GM06990 (cell line): ENCODE data around the gene TTC7B.

Experiments used
- DNase-seq: peaks from one replicate; pipeline ENCODE4 v3.0.0-alpha.2; 2011; ENCODE audit not compliant: insufficient read length; ENCODE audit errors: extremely low read depth
- H3K27me3 ChIP-seq: replicated peaks from 2 replicates; pipeline ENCODE4 v1.6.0; 2011; ENCODE audit warnings: low read length; ENCODE audit not compliant: control insufficient read depth, insufficient read depth
- H3K36me3 ChIP-seq: 2 replicates; pipeline ENCODE4 v1.5.1; 2011; ENCODE audit warnings: low read length; ENCODE audit not compliant: control insufficient read depth, insufficient read depth
- H3K4me3 ChIP-seq: replicated peaks from 2 replicates; pipeline ENCODE4 v1.5.1; 2011; ENCODE audit warnings: low read depth, mild to moderate bottlenecking, control low read depth, low read length
- TF ChIP-seq, protein P1 (sequence below): IDR thresholded peaks from 2 replicates; pipeline ENCODE4 v1.5.1; 2011; ENCODE audit warnings: low read length, control low read depth, mild to moderate bottlenecking, inconsistent platforms; ENCODE audit not compliant: insufficient read depth, poor library complexity, severe bottlenecking

TTC7B gene

DNA sequence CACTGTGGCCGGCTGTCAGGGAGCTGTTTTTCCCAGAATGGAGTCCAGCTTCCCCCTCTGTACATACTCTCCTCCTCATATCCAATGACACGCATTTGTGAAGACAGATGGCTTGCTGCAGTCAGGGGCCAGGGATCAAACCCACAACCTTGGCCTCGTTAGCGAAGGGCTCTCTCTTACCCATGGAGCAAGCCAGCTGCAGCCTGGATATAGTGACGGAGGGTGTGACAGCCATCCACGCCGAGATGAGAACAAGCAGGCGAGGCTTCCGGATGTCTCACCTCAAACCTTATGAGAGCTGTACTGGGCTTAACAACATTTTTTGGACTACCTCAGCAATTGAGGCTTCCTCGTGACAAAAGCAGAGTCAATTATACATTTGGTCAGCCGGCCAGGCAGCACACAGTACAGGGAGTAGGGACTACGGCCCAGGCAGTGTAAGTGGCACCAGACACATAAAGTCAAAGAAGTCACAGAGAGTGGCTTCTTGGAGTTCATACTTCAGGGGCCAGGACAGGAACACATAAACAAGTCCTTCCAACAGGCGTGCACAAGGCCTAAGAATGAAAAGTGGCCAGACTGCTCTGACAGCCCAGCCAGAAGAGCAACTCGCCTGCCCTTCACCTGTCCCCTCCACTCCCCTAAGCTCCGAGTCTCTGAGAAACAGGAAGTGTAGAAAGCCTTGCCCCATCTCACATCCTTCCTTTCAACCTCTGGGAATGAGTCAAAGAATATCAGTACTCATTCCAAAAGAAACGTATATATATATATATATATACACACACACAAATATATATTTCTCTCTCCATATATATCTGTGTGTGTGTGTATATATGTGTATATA is 115.1 kb downstream of the TTC7B start:
- no peaks in the 10 kb centered on the region for H3K36me3 ChIP-seq
- no peak overlapping the region for H3K4me3 ChIP-seq
- H3K27me3 ChIP-seq, result no peaks in the 10 kb centered on the region
- DNase-seq, result no peak
- TF ChIP-seq, protein P1, sequence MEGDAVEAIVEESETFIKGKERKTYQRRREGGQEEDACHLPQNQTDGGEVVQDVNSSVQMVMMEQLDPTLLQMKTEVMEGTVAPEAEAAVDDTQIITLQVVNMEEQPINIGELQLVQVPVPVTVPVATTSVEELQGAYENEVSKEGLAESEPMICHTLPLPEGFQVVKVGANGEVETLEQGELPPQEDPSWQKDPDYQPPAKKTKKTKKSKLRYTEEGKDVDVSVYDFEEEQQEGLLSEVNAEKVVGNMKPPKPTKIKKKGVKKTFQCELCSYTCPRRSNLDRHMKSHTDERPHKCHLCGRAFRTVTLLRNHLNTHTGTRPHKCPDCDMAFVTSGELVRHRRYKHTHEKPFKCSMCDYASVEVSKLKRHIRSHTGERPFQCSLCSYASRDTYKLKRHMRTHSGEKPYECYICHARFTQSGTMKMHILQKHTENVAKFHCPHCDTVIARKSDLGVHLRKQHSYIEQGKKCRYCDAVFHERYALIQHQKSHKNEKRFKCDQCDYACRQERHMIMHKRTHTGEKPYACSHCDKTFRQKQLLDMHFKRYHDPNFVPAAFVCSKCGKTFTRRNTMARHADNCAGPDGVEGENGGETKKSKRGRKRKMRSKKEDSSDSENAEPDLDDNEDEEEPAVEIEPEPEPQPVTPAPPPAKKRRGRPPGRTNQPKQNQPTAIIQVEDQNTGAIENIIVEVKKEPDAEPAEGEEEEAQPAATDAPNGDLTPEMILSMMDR, result no peak

DNA sequence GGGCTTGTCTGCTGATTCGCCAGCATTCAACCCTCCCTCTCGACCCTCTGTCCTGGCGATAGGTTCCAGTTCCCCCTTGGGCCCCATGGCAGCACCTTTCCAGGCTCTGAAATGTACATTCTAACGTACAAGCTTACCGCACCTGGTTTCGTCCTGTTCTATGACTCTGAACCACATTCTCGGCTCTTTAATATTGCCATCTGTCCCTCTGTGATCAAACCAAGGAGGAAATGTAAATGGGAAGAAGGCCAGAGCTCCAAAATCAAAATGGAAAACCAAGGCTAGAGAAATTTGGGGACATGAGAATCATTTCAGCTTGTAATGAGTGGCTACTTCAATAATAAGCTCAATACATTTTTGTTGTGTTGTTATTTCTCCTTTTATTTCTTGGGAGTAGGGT is 117.2 kb downstream of the TTC7B start:
- TF ChIP-seq, protein P1, result no peak
- DNase-seq, result no peak
- no peaks in the 10 kb centered on the region for H3K27me3 ChIP-seq
- no peak overlapping the region for H3K4me3 ChIP-seq
- no peaks in the 10 kb centered on the region for H3K36me3 ChIP-seq

DNA sequence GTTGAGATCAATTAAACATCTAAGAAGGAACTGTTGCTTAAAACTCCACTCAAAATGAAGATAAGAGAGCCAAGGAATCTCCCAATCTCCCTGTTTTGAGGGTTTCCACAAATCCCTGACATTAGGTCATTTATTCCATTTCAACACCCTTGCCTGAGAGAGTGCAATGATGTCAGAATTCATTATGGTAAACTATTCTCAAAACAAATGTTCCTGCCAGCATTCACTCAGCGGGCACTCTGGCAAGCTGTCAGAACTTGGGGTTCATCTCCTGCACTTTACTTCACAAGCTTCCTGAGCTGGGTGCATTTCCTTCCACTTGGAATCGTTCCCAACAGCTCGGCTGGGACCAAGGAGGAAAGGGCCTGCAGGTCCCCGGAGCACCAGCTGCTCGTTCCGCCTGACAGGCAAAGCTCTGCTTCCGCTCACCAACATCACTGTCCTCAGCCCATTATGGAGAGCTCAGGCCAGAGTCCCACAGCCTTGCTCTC is 117.8 kb downstream of the TTC7B start:
- TF ChIP-seq, protein P1, result no peak
- no peaks in the 10 kb centered on the region for H3K27me3 ChIP-seq
- H3K4me3 ChIP-seq, result no peak overlapping the region
- no peaks in the 10 kb centered on the region for H3K36me3 ChIP-seq
- no peak for DNase-seq

DNA sequence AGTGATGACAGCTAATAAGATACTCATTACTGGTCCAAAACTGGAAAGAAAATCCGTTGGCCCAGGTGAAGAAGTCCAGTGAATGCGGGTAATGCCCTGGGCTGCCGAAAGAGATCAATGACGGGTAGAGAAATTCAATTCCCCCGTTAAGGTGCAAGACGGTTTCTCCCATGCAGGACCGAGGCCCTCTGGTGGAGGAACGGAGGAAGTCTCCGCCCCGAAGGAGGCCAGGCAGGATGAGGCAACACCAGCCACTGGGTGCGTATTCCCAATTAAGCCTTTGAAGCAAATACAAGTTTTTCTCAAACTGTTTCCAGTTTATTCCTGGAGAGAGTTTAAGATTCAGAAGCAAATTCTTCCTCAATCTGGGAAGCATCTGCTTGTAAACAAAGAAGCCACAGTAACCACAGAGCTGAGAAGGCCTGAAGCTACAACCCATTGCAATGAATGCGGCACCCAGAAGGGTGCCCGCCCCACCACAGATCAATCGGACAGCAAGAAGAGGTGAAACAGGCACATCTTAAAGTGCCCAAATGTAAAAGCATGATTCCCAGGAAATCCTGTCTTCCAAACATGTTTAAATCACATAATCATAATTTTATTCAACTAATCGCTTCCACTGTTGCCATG is 118.5 kb downstream of the TTC7B start:
- DNase-seq, result peak; percentile 23
- no peaks in the 10 kb centered on the region for H3K27me3 ChIP-seq
- no peaks in the 10 kb centered on the region for H3K36me3 ChIP-seq
- no peak overlapping the region for H3K4me3 ChIP-seq
- TF ChIP-seq, protein P1, result peak; percentile 94

DNA sequence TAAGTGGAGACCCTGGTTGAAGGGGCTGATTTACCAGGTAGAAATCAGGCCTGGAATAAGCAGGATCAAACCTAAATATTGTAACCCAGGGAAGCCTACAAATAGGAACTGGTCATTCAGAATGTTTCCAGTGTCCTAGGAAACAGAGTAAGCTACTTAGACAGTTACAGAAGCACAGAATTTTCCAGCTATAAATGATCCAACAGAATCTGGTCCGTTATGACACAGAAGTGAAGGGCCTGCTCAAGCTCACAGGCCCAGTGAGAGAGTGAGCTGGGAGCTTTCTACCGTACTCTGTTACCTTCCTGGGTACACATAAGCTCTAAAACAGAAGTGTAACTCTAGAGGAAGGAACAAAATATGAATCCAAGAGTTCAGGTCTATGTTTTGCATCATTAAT is 119.1 kb downstream of the TTC7B start:
- H3K4me3 ChIP-seq, result no peak overlapping the region
- no peaks in the 10 kb centered on the region for H3K36me3 ChIP-seq
- DNase-seq, result no peak
- TF ChIP-seq, protein P1, result no peak
- no peaks in the 10 kb centered on the region for H3K27me3 ChIP-seq
